ENCODE results near the gene RREB1. TPM values are rescaled to one million over a fixed set of nuclear protein-coding genes. Genes with fewer than 3 reads are reported as not detected.
"Not testable (repeated sequence)": the region's sequence is repeated elsewhere in the genome, so short reads cannot be mapped to it uniquely, and the experiment has no call there.

RREB1 gene
- total and polyA plus RNA-seq, 4 experiments from 2014 or later: 0.50 to 43.4 (median 25.2) TPM

DNA sequence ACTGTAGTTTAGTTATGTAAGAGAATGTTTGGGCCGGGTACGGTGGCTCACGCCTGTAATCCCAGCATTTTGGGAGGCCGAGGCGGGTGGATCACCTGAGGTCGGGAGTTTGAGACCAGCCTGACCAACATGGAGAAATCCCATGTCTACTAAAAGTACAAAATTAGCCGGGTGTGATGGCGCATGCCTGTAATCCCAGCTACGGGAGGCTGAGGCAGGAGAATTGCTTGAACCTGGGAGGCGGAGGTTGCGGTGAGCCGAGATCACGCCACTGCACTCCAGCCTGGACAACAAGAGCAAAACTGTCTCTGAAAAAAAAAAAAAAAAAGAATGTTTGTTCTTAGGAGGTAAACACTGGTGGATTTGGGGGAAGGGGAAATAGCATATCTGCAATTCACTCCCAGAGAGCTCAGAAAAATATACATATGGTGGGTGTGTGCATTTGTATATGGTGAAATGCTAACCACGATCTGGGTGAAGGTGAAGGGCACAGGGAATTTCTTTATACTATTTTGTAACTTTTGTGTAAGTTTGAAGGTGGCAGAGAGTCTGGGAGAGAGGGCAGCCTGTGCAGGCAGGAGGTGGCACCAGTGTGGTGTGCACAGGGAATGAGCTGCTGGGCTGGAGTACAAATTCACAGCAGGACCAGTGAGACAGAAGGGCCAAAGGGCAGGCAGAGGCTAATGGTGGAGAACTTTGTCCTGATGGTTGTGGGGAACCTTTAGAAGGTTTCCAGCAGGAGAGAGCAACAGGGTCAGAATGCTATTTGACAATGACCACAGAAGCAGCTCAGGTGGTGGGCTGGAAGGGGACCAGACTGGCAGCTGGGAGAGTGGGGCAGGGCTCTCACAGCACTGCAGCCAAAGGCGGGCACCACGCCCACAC is 162.8 kb downstream of the RREB1 start:
- Histone ChIP-seq H3K36me3 (ENCODE audit: insufficient read depth, low read length) (no peaks in the 10 kb centered on the region), H3K27me3 (ENCODE audit: insufficient read depth, low read length) (no peaks in the 10 kb centered on the region), H3K4me3 (ENCODE audit: low read length in 2 of 2) (no peak overlapping the region), H3K27ac (ENCODE audit: low read depth, low read length) (no peak overlapping the region), H3K9me3 (ENCODE audit: control insufficient read depth in 1 of 2, low read length in 2 of 2) (no peaks in the 10 kb centered on the region), H3K4me1 (ENCODE audit: insufficient read depth, low read length) (no peaks in the 10 kb centered on the region)
- intact Hi-C loops (cut with micrococcal nuclease): no loop called here
- Mint-ChIP-seq H3K4me1 (peaks cover 0 to under 1% (median under 1%) of the 10 kb centered on the region in 4 donors), H3K9me3 (peaks cover 0 to 12% (median 0%) of the 10 kb centered on the region in 8 donors), H3K27me3 (peaks cover 0 to 3% of the 10 kb centered on the region in 2 donors), H3K36me3 (peaks cover 0 to 9% of the 10 kb centered on the region in 2 donors), H3K4me3 (no peak overlapping the region), H3K27ac (peak overlapping the region in 2 of 7 donors; percentile 46 to 58)
- ChIA-PET POLR2A (ENCODE audit: partially characterized antibody) (no interaction called here), CTCF (ENCODE audit: partially characterized antibody) (interaction anchor here (2.7 kb wide), 1 partner anchor 344 kb away, joined by 7 read pairs; no protein-coding TSS in a partner anchor)
- no peak for DNase-seq

DNA sequence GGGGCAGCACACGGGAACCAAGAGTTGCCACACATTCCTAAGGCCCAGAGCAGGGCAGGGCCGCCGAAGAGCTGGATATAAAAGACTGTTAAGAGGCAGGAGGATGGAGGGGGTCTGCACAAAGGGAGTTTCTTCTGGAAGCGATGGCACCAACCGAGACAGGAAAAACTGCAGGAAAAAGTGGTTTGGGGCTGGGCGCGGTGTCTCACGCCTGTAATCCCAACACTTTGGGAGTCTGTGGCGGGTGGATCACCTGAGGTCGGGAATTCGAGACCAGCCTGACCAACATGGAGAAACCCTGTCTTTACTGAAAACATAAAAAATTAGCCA is 163.4 kb downstream of the RREB1 start:
- no peaks in the 10 kb centered on the region for H3K9me3 ChIP-seq (ENCODE audit: control insufficient read depth in 1 of 2, low read length in 2 of 2)
- Mint-ChIP-seq H3K9me3 (peaks cover 0 to 8% (median 0%) of the 10 kb centered on the region in 8 donors), H3K4me3 (no peak overlapping the region), H3K27ac (no peak overlapping the region), H3K36me3 (peaks cover 0 to 4% of the 10 kb centered on the region in 2 donors), H3K27me3 (peaks cover 0 to 3% of the 10 kb centered on the region in 2 donors), H3K4me1 (peaks cover 0 to 7% (median 5%) of the 10 kb centered on the region in 4 donors)
- H3K36me3 ChIP-seq (ENCODE audit: insufficient read depth, low read length): no peaks in the 10 kb centered on the region
- CTCF ChIA-PET (ENCODE audit: partially characterized antibody): interaction anchor here (2.7 kb wide), 1 partner anchor 344 kb away, joined by 7 read pairs; no protein-coding TSS in a partner anchor
- no peak overlapping the region for H3K4me3 ChIP-seq (ENCODE audit: low read length in 2 of 2)
- DNase-seq: no peak
- no peaks in the 10 kb centered on the region for H3K4me1 ChIP-seq (ENCODE audit: insufficient read depth, low read length)
- no peak overlapping the region for H3K27ac ChIP-seq (ENCODE audit: low read depth, low read length)
- intact Hi-C loops (cut with micrococcal nuclease): no loop called here
- POLR2A ChIA-PET (ENCODE audit: partially characterized antibody): no interaction called here
- H3K27me3 ChIP-seq (ENCODE audit: insufficient read depth, low read length): no peaks in the 10 kb centered on the region

GRCh38 chr6:7273709-7274108 is 165.9 kb downstream of the RREB1 start:
- no peaks in the 10 kb centered on the region for H3K36me3 ChIP-seq (ENCODE audit: insufficient read depth, low read length)
- no peak overlapping the region for H3K4me3 ChIP-seq (ENCODE audit: low read length in 2 of 2)
- no peaks in the 10 kb centered on the region for H3K27me3 ChIP-seq (ENCODE audit: insufficient read depth, low read length)
- no peak for DNase-seq
- peaks cover 0 to 3% of the 10 kb centered on the region in 2 donors for H3K27me3 Mint-ChIP-seq
- CTCF ChIA-PET (ENCODE audit: partially characterized antibody): interaction anchor here (4.3 to 8.6 kb wide), 2 partner anchors 117 to 342 kb away, joined by 27 to 225 read pairs; partner anchors contain the start of genes CAGE1 and RIOK1
- H3K9me3 Mint-ChIP-seq: no peaks in the 10 kb centered on the region
- POLR2A ChIA-PET (ENCODE audit: partially characterized antibody): no interaction called here
- H3K4me3 Mint-ChIP-seq: no peak overlapping the region
- no peaks in the 10 kb centered on the region for H3K36me3 Mint-ChIP-seq
- H3K9me3 ChIP-seq (ENCODE audit: control insufficient read depth in 1 of 2, low read length in 2 of 2): no peaks in the 10 kb centered on the region
- peaks cover 0 to 7% (median 5%) of the 10 kb centered on the region in 4 donors for H3K4me1 Mint-ChIP-seq
- intact Hi-C loops (cut with micrococcal nuclease): no loop called here
- H3K27ac ChIP-seq (ENCODE audit: low read depth, low read length): no peak overlapping the region
- no peaks in the 10 kb centered on the region for H3K4me1 ChIP-seq (ENCODE audit: insufficient read depth, low read length)
- no peak overlapping the region for H3K27ac Mint-ChIP-seq

DNA sequence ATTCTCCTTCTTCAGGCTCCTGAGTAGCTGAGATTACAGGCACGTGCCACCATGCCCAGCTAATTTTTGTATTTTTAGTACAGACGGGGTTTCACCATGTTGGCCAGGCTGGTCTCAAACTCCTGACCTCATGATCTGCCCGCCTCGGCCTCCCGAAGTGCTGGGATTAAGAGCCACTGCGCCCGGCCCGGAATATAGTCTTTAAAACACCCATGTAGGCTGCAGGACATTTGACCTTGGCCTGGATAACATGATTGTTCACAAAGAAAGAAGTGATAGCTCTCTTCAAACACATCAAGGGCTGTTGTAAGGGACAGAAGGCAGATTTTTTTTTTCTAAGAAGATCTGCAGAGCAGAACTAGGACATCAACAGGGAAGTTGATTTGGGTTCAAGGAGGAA is 166.8 kb downstream of the RREB1 start:
- POLR2A ChIA-PET (ENCODE audit: partially characterized antibody); H3K27me3 Mint-ChIP-seq; H3K27ac Mint-ChIP-seq; H3K4me1 ChIP-seq (ENCODE audit: insufficient read depth, low read length); DNase-seq; H3K27me3 ChIP-seq (ENCODE audit: insufficient read depth, low read length); H3K27ac ChIP-seq (ENCODE audit: low read depth, low read length); intact Hi-C loops (cut with micrococcal nuclease); H3K9me3 ChIP-seq (ENCODE audit: control insufficient read depth in 1 of 2, low read length in 2 of 2); H3K4me1 Mint-ChIP-seq; H3K4me3 Mint-ChIP-seq; H3K9me3 Mint-ChIP-seq; H3K36me3 ChIP-seq (ENCODE audit: insufficient read depth, low read length); H3K36me3 Mint-ChIP-seq; H3K4me3 ChIP-seq (ENCODE audit: low read length in 2 of 2): not testable (repeated sequence)
- CTCF ChIA-PET (ENCODE audit: partially characterized antibody): interaction anchor here (1.2 to 8.6 kb wide), 14 partner anchors 11 to 944 kb away, joined by 4 to 225 read pairs (median 9); partner anchors contain the start of genes CAGE1, RIOK1 and SNRNP48

DNA sequence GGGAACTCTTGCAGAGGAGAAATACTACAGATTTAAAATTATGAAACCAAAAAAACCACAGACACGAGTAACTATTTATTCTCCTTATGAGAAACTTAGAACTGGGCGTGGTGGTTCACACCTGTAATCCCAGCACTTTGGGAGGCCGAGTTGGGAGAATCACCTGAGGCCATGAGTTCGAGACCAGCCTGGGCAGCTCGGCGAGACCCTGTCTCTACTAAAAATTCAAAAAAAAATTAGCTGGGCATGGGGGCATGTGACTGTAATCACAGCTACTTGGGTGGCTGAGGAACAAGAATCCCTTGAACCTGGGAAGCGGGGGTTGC is 168.4 kb downstream of the RREB1 start:
- no peaks in the 10 kb centered on the region for H3K27me3 Mint-ChIP-seq
- Histone ChIP-seq H3K27me3 (ENCODE audit: insufficient read depth, low read length) (no peaks in the 10 kb centered on the region), H3K9me3 (ENCODE audit: control insufficient read depth in 1 of 2, low read length in 2 of 2) (no peaks in the 10 kb centered on the region), H3K27ac (ENCODE audit: low read depth, low read length) (no peak overlapping the region), H3K4me3 (ENCODE audit: low read length in 2 of 2) (no peak overlapping the region), H3K36me3 (ENCODE audit: insufficient read depth, low read length) (no peaks in the 10 kb centered on the region), H3K4me1 (ENCODE audit: insufficient read depth, low read length) (no peaks in the 10 kb centered on the region)
- H3K27ac Mint-ChIP-seq: peak overlapping the region in 1 of 7 donors; percentile 5
- no peaks in the 10 kb centered on the region for H3K9me3 Mint-ChIP-seq
- DNase-seq: no peak
- H3K4me3 Mint-ChIP-seq: no peak overlapping the region
- CTCF ChIA-PET (ENCODE audit: partially characterized antibody): interaction anchor here (0.9 to 8.6 kb wide), 21 partner anchors 10 to 943 kb away, joined by 3 to 225 read pairs (median 7); partner anchors contain the start of genes CAGE1, RIOK1 and SNRNP48
- H3K36me3 Mint-ChIP-seq: peaks cover 0 to 1% of the 10 kb centered on the region in 2 donors
- POLR2A ChIA-PET (ENCODE audit: partially characterized antibody): interaction anchor here (0.7 kb wide), 1 partner anchor 312 kb away, joined by 3 read pairs; no protein-coding TSS in a partner anchor
- H3K4me1 Mint-ChIP-seq: peaks cover 0 to 10% (median 8%) of the 10 kb centered on the region in 4 donors
- intact Hi-C loops (cut with micrococcal nuclease): loop anchor here (1.0 to 5.0 kb wide), 4 partner anchors 339 to 941 kb away; no protein-coding TSS in a partner anchor

DNA sequence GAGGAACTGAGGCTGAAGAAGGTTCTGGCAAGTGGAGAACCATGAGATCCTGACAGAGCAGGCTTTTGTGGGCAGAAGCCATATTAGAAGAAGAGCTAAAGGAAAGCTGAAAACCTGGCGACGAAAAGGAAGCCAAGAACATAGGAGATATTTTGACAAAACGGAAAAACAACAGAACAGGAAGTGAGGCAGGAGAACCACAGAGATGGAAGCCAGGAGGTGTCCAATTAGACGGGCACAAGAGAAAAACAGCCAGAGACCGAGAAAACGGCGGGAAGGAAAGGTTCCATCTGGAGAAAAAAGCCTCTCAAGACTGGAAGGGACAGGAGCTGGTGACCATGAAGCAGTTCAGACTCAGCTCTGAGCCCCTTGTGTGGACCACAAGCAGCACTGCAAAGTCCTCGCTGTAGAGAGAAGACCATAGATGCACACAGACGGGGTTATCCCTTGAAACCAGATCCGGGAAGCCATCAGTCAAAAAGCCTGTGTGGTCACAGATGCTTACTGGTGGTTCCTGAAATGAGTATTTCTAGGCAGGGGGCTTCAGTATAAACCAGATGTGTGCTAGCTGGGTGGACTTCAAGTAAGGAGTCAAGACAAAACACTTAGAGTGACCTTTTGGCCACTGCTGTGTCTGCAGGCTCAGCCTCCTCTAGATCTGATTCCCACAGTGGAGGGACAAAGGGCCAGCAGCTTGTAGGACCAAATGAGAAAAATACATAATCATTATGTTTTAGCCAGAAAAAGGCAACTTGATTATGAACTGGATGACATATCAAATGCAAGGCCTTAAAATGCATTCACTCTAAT is 174.5 kb downstream of the RREB1 start:
- POLR2A ChIA-PET (ENCODE audit: partially characterized antibody): interaction anchor here (1.1 kb wide), 1 partner anchor 10 kb away, joined by 3 read pairs; no protein-coding TSS in a partner anchor
- no peaks in the 10 kb centered on the region for H3K27me3 ChIP-seq (ENCODE audit: insufficient read depth, low read length)
- CTCF ChIA-PET (ENCODE audit: partially characterized antibody): no interaction called here
- no peaks in the 10 kb centered on the region for H3K9me3 ChIP-seq (ENCODE audit: control insufficient read depth in 1 of 2, low read length in 2 of 2)
- peak overlapping the region; percentile 8 for H3K27ac ChIP-seq (ENCODE audit: low read depth, low read length)
- H3K36me3 ChIP-seq (ENCODE audit: insufficient read depth, low read length): no peaks in the 10 kb centered on the region
- Mint-ChIP-seq H3K9me3 (no peaks in the 10 kb centered on the region), H3K36me3 (peaks cover 4 to 30% of the 10 kb centered on the region in 2 donors), H3K27ac (peak overlapping the region; percentile 45 to 89 (median 81)), H3K4me1 (peaks cover 14 to 18% (median 16%) of the 10 kb centered on the region in 4 donors), H3K4me3 (peak overlapping the region; percentile 1 to 71 (median 44)), H3K27me3 (no peaks in the 10 kb centered on the region)
- intact Hi-C loops (cut with micrococcal nuclease): loop anchor here (2.0 kb wide), 1 partner anchor 106 kb away; the partner anchor contains the start of genes CAGE1 and RIOK1
- DNase-seq: no peak
- peaks cover 11% of the 10 kb centered on the region for H3K4me1 ChIP-seq (ENCODE audit: insufficient read depth, low read length)
- no peak overlapping the region for H3K4me3 ChIP-seq (ENCODE audit: low read length in 2 of 2)
